ENCODE measurements around the gene BBOX1.
"Not testable (repeated sequence)": the region's sequence is repeated elsewhere in the genome, so short reads cannot be mapped to it uniquely, and the experiment has no call there.

The BBOX1 gene, protein sequence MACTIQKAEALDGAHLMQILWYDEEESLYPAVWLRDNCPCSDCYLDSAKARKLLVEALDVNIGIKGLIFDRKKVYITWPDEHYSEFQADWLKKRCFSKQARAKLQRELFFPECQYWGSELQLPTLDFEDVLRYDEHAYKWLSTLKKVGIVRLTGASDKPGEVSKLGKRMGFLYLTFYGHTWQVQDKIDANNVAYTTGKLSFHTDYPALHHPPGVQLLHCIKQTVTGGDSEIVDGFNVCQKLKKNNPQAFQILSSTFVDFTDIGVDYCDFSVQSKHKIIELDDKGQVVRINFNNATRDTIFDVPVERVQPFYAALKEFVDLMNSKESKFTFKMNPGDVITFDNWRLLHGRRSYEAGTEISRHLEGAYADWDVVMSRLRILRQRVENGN

DNA sequence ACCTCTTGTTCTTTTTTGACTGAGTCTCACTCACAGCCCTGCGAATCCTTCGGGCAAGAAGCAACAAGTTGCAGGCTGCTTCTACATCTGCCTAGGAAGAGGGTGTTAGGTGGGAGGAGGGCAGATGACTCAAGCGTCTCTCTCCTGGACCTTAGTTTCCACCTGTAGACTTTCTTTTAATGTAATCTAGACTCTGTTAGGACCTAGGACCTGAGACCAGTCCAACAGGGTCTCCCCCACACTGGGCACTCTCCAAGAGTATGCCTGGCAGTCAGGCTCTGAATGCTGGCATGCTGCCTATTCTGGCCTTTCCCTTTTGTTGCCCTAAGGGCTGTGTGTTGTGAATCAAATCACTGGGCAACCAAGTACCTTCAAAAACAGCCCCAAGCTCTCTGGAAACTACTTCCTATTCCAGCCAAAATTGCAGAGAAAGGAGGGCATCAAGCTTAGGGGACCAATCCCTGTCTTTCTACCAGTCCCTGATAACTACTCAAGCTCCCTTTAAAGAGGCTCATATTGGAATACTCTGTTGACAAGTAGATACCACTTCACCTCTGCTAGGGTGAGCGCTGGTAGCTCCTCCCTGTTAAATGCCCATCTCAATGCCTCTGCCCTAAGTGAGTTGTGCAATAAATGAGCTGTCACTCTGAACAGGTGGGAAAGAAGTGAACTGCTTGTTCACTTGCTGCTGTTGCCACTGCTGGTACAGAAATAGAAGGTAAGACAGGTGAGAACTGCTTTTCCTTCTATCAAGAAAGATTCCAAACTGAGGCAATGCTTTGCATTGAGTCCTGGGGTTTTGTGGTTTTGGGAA is at the start of gene BBOX1:
Gene BBOX1 (plus strand): TSS at position 514 of the 814 bp plus-strand sequence. CDS start 14,616 bp downstream, outside the sequence.
- DNase-seq: no peak

DNA sequence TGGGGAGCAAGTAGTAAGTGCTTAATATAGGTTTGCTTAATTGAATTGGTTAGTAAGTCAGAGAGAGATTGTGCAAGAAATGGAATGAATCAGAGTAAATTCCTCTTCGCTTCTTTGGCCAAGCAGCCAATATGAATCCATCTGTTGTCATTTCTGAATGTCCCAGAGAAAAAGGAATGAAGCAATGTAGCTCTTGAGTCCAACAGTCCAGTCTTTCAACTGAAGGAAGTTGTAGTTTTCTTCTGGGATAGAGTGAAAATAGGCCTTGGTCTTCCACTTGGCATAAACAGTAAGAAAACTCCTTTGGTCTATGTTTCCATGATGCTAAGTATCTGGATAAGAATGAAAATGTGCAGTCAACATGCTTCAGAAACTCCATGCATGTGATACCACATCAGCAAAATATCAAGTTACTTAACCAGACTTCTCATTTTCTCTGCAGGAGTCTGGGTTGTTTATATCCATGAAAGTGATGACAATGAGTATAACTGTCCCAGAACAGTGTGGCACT is 48.5 kb upstream of the BBOX1 start:
- no peak for DNase-seq

DNA sequence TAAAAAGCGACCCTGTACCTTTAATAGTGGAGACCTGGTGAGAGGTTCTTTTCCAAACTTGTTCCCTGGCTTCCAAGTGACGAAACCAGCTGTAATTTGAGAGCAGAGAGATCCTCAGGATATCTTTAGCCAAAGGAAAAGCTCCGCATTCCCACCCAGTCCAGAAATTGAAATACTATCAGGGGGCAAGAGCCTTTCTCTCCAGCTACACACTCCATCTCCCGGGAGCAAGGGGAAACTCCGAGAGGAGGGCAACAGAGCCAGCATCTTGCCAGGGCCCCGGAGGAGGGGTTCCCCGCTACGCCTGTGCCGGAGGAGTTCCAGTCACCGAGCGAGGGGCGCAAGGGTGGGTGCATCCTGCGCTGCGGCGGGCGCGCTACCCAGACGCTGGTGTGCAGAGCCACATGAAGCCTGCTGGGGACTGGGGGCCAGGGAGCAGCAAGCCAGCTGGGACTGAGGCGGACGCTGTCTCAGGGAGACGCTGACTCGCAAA is 46.6 kb upstream of the BBOX1 start, which contains the start of gene FIBIN:
Gene FIBIN (plus strand): TSS at position 148 of the 493 bp plus-strand sequence. CDS start 415 bp downstream, outside the sequence.
- no peak for DNase-seq

DNA sequence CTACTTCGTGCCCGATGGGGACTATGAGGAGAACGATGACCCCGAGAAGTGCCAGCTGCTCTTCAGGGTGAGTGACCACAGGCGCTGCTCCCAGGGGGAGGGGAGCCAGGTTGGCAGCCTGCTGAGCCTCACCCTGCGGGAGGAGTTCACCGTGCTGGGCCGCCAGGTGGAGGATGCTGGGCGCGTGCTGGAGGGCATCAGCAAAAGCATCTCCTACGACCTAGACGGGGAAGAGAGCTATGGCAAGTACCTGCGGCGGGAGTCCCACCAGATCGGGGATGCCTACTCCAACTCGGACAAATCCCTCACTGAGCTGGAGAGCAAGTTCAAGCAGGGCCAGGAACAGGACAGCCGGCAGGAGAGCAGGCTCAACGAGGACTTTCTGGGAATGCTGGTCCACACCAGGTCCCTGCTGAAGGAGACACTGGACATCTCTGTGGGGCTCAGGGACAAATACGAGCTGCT is 46.0 kb upstream of the BBOX1 start:
- DNase-seq: no peak

DNA sequence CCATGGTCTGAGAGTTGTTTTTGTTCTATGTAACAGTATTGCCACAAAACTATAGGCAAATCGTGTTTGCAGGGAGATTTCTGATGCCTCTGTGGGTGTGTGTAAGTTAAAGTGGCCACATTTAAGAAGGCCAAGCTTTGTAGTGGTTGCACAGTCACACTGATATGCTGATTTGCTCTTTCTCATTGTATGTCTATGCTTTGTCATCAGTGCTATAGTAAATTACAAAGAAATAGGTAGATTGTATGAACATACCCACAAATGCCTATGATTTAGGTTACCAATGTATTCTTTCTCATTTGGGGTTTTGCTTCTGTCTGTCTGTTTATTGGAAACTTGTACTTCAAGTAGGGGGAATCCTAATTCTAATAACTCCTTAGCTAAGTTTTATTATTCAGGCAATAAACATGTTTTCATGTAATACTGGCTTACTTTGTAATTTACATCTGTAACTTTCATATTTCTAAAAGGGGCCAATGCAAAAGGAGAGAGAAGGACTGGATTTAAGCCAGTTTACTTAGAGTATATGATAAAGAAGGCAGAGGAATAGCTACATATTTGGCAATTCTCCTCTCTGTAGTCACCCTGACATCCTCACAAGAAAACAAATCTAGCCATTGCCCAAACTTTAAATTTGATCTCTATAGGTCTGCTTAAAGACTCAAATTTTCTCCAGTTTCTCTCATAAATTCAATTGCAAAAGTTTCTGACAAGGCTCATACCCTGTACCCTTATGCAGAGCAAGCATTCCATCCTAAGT is 44.7 kb upstream of the BBOX1 start:
- no peak for DNase-seq

DNA sequence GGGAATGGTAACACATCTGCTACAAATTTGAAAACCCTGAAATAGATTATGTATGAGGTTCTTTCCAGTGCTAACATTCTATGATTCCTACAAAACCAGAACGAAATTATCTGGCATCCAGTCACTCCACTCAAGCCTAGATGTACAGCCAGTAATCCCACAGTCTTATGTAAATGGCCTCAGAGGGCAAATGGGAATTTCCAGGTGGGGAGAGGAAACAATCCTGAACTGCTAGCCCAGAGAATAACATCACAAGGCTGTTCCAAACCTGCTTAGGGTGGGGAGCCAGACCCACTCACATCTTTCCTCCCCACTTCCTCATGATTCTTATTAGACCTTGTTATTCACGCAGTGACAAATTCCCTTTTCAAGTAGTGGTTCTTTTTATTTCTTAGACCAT is 43.2 kb upstream of the BBOX1 start:
- DNase-seq: no peak

DNA sequence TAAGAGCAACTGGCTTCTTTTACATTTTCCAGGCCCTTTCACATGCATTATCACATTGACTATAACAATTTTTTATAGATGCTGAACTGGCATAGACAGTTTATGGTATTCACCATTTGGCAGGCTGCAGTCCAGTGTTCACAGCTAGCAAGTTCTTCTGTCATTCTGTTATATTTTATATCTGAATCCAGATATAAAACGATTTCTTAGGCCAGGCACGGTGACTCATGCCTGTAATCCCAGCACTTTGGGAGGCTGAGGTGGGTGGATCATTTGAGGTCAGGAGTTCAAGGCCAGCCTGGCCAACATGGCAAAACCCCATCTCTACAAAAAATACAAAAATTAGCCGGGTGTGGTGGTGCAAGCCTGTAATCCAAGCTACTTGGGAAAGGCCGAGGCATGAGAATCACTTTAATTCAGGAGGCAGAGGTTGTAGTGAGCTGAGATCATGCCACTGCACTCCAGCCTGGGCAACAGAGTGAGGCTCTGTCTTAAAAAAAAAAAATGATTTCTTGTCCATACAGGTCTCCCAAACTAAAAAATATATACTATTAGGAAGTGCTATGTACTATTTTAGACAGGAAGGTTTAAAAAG is 39.4 kb upstream of the BBOX1 start:
- not testable (repeated sequence) for DNase-seq

DNA sequence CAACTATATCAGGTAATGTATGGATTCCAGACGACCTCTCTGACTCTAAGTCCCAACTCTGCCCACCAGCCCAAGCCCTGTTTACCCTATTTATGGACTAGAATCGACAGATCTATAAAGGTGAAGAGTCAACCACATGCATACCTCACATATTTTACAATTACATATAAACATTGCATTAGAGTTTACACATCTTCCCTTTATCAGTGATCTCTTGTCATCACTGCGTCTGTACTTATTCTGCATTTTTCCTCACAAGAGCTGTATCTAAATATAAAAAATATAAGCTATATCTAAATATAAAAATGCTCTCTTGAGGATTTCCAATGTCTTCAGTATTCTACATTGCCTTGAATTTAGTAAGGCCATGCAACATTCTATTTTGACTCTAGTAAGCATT is 38.2 kb upstream of the BBOX1 start:
- DNase-seq: no peak

DNA sequence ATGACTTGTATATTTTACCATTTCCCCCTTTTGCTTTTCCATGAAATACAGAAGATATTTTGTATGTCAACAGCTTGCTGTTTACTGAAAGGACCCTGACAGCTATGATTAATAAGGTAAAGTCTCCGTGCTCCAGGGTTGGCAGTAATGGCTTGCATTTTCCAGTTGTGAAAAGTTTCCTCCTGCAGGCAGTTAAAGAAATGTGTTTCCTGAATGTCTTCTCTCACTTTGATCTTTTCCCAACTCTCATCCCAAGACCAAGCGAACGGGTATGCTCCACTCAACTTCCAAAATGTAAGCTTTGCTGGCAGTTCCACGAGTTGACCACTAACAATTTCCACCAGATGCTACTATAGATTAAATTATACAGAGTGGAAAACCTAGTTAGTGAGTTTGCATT is 37.8 kb upstream of the BBOX1 start:
- DNase-seq: no peak

DNA sequence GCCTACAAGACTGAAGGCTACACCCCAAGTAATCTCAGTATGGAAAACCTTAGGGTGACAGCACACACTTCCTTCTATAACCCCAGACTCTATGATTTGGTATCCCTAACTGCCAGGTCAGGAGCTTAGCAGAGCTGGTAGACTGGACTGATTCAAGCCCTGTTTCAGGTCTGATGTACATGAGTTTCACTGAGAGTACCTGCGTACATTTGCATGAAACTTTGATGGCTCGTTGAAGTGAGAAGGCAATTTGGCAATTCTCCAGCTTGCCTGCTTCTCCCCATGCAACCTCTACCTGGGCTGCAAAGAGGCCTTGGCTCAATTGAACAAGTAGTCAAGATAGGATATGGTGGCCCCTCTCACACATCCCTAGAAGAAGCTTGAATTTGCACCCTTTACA is 36.5 kb upstream of the BBOX1 start:
- DNase-seq: no peak

DNA sequence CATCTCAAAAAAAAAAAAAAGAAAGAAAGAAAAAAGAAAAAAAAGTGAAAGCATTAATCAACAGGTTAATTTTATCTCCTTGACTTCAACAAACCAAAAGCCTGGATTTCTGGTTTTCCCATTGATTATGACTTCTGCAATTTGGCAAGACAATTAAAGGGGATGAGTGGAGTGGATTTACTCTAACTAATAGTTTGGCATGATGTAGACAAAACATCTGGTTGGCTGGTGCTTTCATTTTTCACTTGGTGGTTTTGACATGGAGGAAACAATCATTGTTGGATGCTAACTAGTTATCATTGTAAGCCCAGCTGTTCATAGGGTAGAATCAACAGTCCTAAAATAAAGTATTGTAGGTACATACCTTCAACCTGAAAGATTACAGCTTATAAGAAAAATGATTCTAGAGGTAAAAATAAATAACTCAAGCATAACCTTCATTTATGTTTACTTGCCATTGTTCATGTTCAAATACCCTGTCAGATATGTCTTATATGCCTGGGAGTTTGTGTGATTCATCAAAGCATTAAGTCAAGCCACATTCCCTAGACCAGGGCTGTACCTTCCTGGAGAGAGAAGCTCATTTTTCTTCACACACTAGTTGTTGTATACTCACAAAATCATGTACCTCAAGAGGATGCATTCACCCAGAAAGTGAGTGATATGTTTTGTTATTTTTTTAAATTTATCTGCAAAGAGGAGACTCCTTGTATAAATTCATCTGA is 31.6 kb upstream of the BBOX1 start:
- no peak for DNase-seq

DNA sequence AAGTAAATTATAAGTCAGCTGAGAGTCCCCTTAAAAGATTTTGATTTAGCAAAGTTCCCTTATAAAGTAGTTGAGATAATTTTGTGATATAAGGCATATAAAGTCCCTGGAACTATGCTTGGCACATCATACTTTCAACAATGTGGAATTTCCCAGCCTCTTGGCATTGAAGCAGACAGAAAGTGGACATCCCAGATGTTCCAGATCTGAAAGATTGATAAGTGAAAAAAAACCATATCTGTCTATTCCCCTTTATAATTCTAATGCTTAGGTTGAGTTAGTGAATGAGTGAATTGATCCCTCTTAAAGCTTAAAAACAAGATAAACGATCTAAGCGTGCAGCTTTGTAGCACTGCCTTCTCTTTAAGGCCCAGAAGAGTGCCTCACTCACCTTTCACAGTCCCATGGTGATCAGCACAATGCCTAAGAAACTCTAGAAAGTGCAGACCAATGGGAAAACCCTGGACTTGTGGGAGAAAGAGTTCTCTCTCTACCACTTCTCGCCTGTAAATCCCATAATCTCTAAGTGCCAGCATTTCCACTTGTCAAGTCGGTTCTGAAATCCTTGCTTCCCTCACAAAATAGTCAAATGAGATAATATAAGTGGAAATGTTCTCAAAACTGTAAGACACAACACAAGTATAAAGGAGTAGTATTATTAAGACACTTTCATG is 28.9 kb upstream of the BBOX1 start:
- no peak for DNase-seq

DNA sequence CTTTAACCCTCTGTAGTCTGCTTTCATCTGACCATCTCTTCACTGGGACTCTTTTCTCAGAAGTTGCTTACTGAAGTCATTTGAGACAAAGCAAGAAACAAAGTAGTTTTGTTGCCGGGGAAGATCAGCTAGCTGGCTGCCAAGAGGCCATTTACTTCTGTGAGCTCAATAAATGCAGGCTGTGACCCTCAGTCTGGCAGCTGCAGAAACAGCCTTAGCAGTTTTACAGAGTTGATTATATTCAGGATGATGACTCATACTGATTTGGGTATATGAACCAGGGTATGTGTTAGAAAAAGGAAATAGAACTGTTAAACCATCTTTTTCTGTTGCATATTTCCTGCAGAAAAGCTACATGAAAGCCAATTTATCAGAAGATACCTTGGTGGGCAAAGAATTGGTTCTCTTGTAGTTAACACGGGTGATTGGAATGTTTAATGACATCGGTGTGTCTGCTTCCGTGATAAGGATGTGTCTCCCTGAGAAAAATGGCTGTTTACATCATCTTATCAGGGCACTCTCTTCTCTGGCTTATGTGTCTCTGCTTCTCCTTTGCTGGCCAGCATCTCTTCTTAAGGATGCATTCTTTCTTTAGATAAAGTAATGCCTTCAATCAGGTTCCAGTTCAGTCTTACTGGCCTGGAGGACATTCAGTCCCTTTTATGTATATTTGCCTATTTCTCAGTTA is 28.2 kb upstream of the BBOX1 start:
- DNase-seq: peak; percentile 0

DNA sequence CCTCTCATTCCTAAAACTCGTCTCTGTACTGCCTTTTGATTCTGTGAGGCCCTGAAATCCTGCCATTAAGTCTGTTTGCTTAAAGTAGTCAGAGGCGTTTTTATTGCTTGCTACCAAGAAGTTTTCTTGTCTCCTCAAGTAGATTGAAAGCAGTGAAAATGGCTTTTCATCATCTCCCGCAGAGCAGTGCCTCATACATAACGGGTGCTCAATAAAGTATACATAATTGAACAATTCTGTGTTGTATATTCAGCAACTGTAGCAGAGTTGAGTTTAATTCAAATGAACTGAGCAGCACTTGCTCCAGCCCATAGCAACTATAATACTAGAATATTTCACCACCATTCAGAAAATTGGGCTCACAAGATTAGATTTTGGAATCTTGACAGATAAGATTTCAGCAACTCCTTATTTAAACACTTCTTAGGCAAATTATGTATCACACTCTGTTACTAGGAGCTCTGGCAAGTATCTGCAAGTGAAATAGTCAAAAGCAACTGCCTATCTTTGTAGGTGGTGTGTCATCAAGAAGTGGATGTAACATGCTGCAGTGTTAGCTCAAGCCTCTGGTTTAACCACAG is 26.7 kb upstream of the BBOX1 start:
- no peak for DNase-seq

DNA sequence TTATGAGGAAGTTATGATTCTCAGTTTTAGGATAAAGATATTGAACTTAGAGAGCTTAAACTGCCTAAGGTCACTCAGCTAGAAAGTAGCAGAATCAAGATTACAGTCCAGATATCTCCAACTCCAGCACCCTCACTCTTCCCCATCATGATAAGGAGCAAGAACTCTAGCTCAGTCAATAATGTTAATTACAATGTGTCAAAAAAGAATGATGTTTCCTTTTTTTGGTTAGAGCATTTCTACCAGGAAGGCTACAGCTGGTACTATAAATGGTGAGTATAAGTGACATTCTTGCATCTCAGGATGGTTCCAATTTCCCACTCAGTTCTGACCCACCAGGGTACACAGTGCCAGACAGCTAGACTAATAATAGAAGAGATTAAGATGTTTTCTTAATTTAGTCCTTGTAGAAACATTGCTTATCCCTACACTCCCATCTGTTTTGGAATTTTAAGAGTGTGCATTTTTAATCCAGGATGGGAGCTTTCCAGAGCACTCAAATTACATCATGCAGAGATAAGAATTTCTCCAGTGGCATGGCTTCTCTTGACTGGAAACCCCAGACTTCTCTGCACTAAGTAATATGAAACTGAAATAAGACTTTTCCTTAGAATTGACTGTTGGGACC is 21.6 kb upstream of the BBOX1 start:
- DNase-seq: no peak

DNA sequence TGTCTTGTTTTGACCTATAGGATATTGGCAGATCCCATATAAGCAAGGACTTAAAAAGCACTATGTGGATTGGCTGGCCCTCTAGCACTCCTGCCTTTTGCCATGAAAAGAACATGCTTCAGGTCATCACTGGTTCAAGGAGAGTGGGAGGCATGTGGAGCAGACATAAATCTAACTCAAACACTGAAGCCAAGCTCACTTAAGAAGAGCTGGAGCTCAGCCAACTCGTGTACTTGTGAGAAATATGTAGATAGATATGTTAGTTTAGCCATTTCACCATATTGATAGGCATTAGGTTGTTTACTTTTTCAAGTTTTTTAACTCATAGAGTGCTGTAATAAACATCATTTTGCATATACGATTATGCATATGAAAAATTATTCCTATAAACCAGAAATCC is 19.9 kb upstream of the BBOX1 start:
- no peak for DNase-seq

DNA sequence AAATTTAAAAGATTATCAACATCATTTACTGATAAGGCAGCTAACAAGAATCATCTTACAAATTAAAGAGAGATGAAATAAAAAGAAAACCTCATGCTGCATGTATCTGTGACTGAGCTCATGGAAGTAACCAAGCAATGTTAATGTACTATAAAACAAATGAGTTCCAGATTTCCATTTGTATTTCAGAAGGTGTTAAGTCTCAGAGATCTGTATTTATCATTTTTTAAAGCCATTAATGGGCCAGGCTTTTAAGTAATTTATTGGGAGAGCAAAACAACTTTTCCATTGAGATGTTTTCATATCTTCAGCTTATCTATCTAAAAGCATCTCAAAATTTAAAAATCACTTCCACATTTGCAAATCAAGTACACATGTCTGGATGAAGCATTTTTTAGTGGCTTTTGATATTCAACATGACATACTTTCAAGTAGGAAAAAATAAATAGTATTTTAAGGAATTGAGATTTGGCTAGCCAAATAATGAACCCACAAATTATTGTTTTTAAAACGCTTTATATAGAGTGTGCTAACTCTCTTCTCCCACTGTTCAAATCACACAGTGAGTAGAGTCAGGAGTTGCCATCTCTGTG is 17.9 kb upstream of the BBOX1 start:
- no peak for DNase-seq

DNA sequence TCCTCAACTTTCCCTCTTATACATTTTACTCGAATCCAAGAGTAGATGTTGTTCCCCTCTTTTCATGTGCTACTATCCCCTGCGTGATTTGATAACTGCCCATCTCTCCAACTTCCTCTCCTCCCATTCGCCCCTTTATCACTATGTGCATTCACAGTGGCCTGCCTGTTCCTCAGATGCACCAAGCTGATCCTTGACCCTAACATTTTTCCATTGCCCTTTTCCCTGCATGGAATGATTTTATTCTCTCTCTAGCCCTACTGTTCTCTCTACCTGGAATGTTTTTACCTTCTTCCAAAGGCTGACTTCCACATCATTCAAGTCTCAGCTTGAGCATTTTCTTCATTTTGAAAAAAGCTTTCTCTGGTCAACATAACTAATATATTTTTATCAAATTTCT is 15.8 kb upstream of the BBOX1 start:
- DNase-seq: no peak

DNA sequence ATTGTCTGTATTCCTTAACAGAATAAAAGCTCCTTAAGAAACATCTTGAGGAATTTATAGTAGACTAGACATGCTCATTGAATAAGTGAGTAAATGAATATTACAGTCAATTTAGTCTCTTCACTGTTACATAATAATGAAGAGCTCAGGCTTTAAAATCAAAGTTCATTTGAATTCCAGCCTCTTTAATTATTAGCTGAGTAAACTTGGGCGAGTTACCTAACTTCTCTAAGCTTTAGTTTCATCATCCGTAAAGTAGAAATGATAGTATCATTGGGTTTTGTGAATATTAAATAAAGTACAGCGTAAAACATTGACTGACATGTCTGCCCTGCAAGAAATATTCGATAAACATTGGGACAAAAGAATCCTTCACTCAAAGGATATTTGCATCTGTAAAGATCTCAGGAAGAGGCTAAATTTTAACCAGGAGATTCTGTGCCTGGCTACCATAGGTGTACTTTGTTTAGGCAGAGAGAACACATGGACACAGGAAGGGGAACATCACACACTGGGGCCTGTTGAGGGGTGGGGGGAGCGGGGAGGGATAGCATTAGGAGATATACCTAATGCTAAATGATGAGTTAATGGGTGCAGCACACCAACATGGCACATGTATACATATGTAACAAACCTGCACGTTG is 15.2 kb upstream of the BBOX1 start:
- DNase-seq: no peak
